Esophagus muscularis mucosa (tissue), 3 donors: ENCODE data around the gene TSSK1B.

Experiments
- POLR2A ChIP-seq: fragments of 450-650 bp; IDR thresholded peaks from one replicate; pipeline ENCODE4 v1.6.1; 2017; ENCODE audit warnings: antibody characterized with exemption, moderate library complexity, mild to moderate bottlenecking, low read depth
- POLR2AphosphoS5 ChIP-seq, 2 donors: sonication (generic); formaldehyde crosslinking; IDR thresholded peaks; one replicate each; pipeline ENCODE4 v1.6.1; 2017; ENCODE audit warnings: antibody characterized with exemption in 2 of 2
- TF ChIP-seq, protein P1 (sequence below), 3 experiments: fragments of 200-600 bp in 2 of 3; fragments of 450-650 bp in 1 of 3; sonication (generic) in 2 of 3; IDR thresholded peaks; one replicate each; pipeline ENCODE4 v1.5.1; 2017 to 2019; ENCODE audit warnings: antibody characterized with exemption in 3 of 3, mild to moderate bottlenecking in 2 of 3, moderate library complexity in 1 of 3

- TF ChIP-seq POLR2A (no peak), POLR2AphosphoS5 (IDR thresholded peaks at IDR 0.05) (no peak)
- TF ChIP-seq, protein P1, sequence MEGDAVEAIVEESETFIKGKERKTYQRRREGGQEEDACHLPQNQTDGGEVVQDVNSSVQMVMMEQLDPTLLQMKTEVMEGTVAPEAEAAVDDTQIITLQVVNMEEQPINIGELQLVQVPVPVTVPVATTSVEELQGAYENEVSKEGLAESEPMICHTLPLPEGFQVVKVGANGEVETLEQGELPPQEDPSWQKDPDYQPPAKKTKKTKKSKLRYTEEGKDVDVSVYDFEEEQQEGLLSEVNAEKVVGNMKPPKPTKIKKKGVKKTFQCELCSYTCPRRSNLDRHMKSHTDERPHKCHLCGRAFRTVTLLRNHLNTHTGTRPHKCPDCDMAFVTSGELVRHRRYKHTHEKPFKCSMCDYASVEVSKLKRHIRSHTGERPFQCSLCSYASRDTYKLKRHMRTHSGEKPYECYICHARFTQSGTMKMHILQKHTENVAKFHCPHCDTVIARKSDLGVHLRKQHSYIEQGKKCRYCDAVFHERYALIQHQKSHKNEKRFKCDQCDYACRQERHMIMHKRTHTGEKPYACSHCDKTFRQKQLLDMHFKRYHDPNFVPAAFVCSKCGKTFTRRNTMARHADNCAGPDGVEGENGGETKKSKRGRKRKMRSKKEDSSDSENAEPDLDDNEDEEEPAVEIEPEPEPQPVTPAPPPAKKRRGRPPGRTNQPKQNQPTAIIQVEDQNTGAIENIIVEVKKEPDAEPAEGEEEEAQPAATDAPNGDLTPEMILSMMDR (IDR thresholded peaks at IDR 0.05): no peak
Measured at GRCh38 chr5:113435575-113435974, 786 bp upstream of the TSSK1B start.
